A673 (cell line): Measurements from ENCODE around the gene KCNH5. TPM values are rescaled to one million over a fixed set of nuclear protein-coding genes. Genes with fewer than 3 reads are reported as not detected.
A peak's percentile ranks its signal among the peaks of the same experiment; 100 is the strongest.

ENCODE experiments used
- BruUV-seq: library from RNA; stranded (reverse); fragments of 400-500 nt; replicated peaks from 2 replicates; lab custom pipeline; 2021; lab: Mats Ljungman, UMichigan
- CTCF ChIA-PET: fragments of 300-600 bp; sonication (Branson Sonifier 250); formaldehyde crosslinking; loops from one replicate; lab custom pipeline; 2022; ENCODE audit warnings: antibody characterized with exemption; lab: Charles Lee
- POLR2A ChIA-PET: fragments of 300-600 bp; sonication (Branson Sonifier 250); formaldehyde crosslinking; loops from one replicate; lab custom pipeline; 2022; ENCODE audit warnings: antibody characterized with exemption; ENCODE audit not compliant: low non-redundant PET; lab: Charles Lee
- DNase-seq: peaks from one replicate; pipeline ENCODE4 v3.0.0-alpha.2; 2015; ENCODE audit warnings: low spot score
- H3K27ac ChIP-seq: fragments of 200-600 bp; sonication (generic); 2 replicates; pipeline ENCODE4 v1.5.1; 2016; ENCODE audit warnings: mixed run types, low read depth, mild to moderate bottlenecking, mixed read lengths, antibody characterized with exemption, low read length; ENCODE audit not compliant: poor library complexity, severe bottlenecking
- H3K27me3 ChIP-seq: fragments of 200-600 bp; sonication (generic); replicated peaks from 2 replicates; pipeline ENCODE4 v1.6.1; 2017; ENCODE audit warnings: mixed run types, low read depth, mild to moderate bottlenecking, mixed read lengths, antibody characterized with exemption, low read length; ENCODE audit not compliant: insufficient read depth, poor library complexity
- H3K36me3 ChIP-seq: fragments of 200-600 bp; sonication (generic); 2 replicates; pipeline ENCODE4 v1.6.1; 2016; ENCODE audit warnings: mixed run types, mild to moderate bottlenecking, mixed read lengths, antibody characterized with exemption, low read length; ENCODE audit not compliant: insufficient read depth, poor library complexity, severe bottlenecking
- H3K4me1 ChIP-seq: fragments of 200-600 bp; sonication (generic); 2 replicates; pipeline ENCODE4 v1.6.1; 2017; ENCODE audit warnings: mixed run types, mild to moderate bottlenecking, mixed read lengths, antibody characterized with exemption, low read length; ENCODE audit not compliant: insufficient read depth, poor library complexity, severe bottlenecking
- H3K4me3 ChIP-seq: fragments of 200-600 bp; sonication (generic); 2 replicates; pipeline ENCODE4 v1.5.1; 2016; ENCODE audit warnings: low read depth, mixed run types, mild to moderate bottlenecking, mixed read lengths, low read length; ENCODE audit not compliant: poor library complexity, severe bottlenecking
- H3K9me3 ChIP-seq: fragments of 200-600 bp; sonication (generic); 2 replicates; pipeline ENCODE4 v1.6.1; 2016; ENCODE audit warnings: mixed run types, low read depth, mild to moderate bottlenecking, mixed read lengths, antibody characterized with exemption, low read length; ENCODE audit not compliant: poor library complexity, severe bottlenecking
- EZH2 ChIP-seq: fragments of 200-600 bp; sonication (generic); IDR thresholded peaks from 2 replicates; pipeline ENCODE4 v1.6.1; 2017; ENCODE audit warnings: borderline replicate concordance, low read depth, mild to moderate bottlenecking, mixed read lengths, antibody characterized with exemption, low read length; ENCODE audit not compliant: poor library complexity, severe bottlenecking
- intact Hi-C: fragments of 100-400 bp; cut with micrococcal nuclease; formaldehyde crosslinking; loops from one replicate; pipeline ENCODE4 v1.10.0; 2022; ENCODE audit not compliant: unreplicated experiment
- total RNA-seq: library from RNA; stranded (reverse); gene quantifications from 2 replicates; pipeline ENCODE4 v1.2.3, GENCODE V29; 2021
- TF ChIP-seq, protein P1 (sequence below): fragments of 300-800, 200-600 bp; sonication (generic); conservative IDR thresholded peaks from 2 replicates; pipeline ENCODE4 v1.5.1; 2017; ENCODE audit warnings: low read depth, mild to moderate bottlenecking, antibody characterized with exemption, low read length, moderate library complexity, mixed read lengths

Gene KCNH5
- total RNA-seq, 1 experiment from 2014 or later, result 27.9 TPM

DNA sequence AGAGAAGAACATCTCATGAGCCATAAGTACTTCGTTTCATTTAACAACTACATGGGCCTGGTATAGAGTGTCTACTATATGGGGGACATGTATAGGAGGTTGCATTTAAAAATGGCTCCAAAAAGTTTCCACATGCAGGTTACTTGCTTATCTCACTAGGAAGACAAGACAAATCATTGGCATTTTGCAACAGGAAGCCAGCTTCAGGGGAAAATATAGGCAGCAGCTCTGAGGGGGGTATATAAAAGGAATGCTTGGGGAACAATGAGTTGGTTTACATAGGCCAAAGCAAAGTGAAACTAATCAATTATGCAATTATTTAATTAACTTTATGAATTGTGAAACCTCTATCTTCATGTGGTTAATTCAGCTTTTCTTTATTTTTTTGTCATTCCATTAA, 225.3 kb downstream of the KCNH5 start:
- TF ChIP-seq, protein P1, sequence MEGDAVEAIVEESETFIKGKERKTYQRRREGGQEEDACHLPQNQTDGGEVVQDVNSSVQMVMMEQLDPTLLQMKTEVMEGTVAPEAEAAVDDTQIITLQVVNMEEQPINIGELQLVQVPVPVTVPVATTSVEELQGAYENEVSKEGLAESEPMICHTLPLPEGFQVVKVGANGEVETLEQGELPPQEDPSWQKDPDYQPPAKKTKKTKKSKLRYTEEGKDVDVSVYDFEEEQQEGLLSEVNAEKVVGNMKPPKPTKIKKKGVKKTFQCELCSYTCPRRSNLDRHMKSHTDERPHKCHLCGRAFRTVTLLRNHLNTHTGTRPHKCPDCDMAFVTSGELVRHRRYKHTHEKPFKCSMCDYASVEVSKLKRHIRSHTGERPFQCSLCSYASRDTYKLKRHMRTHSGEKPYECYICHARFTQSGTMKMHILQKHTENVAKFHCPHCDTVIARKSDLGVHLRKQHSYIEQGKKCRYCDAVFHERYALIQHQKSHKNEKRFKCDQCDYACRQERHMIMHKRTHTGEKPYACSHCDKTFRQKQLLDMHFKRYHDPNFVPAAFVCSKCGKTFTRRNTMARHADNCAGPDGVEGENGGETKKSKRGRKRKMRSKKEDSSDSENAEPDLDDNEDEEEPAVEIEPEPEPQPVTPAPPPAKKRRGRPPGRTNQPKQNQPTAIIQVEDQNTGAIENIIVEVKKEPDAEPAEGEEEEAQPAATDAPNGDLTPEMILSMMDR, result no peak
- TF ChIP-seq EZH2, result no peak
- H3K27ac ChIP-seq, result no peak overlapping the region
- ChIA-PET POLR2A (no interaction called here), CTCF (no interaction called here)
- DNase-seq, result peak; percentile 32
- H3K4me1 ChIP-seq, result no peaks in the 10 kb centered on the region
- no peaks in the 10 kb centered on the region for H3K36me3 ChIP-seq
- H3K27me3 ChIP-seq, result no peaks in the 10 kb centered on the region
- H3K4me3 ChIP-seq, result no peak overlapping the region
- H3K9me3 ChIP-seq, result no peaks in the 10 kb centered on the region
- BruUV-seq, result no TSS peak
- intact Hi-C loops, result no loop called here

GRCh38 chr14:62807636-62808035, 237.6 kb downstream of the KCNH5 start:
- no peak for DNase-seq
- Histone ChIP-seq H3K4me3 (no peak overlapping the region), H3K9me3 (peaks cover 10% of the 10 kb centered on the region), H3K27ac (no peak overlapping the region), H3K4me1 (no peaks in the 10 kb centered on the region), H3K36me3 (no peaks in the 10 kb centered on the region), H3K27me3 (no peaks in the 10 kb centered on the region)
- BruUV-seq, result no TSS peak
- CTCF ChIA-PET, result no interaction called here
- POLR2A ChIA-PET, result no interaction called here
- TF ChIP-seq EZH2, result no peak
- TF ChIP-seq, protein P1, result no peak
- intact Hi-C loops, result no loop called here

DNA sequence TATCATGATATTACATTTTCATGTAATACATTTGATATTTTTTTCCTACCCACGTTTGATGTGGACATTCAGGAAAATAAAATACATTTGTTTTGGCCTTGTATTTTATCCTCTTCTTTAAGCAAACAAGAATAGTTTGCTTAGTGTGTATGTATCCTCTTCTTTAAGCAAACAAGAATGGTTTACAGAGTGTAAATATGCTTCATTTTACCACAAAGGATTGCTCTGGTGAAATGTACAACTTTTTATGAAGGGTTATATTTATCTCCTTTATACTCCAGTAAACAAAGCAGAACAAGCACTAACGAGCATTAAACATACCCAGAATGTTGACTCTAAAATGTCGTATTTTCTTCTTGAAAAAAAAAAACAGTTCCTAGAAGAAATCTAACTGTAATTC, 244.7 kb downstream of the KCNH5 start:
- Histone ChIP-seq H3K27me3 (no peaks in the 10 kb centered on the region), H3K9me3 (no peaks in the 10 kb centered on the region), H3K4me3 (no peak overlapping the region), H3K4me1 (no peaks in the 10 kb centered on the region), H3K36me3 (no peaks in the 10 kb centered on the region), H3K27ac (no peak overlapping the region)
- TF ChIP-seq, protein P1, result no peak
- TF ChIP-seq EZH2, result no peak
- DNase-seq, result no peak
- POLR2A ChIA-PET, result no interaction called here
- intact Hi-C loops, result no loop called here
- CTCF ChIA-PET, result no interaction called here
- no TSS peak for BruUV-seq
